HL-60 (cell line): ENCODE measurements around the gene WRNIP1.

Source experiments
- POLR2AphosphoS5 ChIP-seq: IDR thresholded peaks from 2 replicates; pipeline ENCODE4 v1.6.1; 2012; ENCODE audit warnings: low read depth
- SPI1 ChIP-seq: IDR thresholded peaks from 2 replicates; pipeline ENCODE4 v1.6.1; 2012; ENCODE audit warnings: low read depth, mild to moderate bottlenecking, borderline replicate concordance
- TF ChIP-seq, protein P1 (sequence below): IDR thresholded peaks from one replicate; pipeline ENCODE4 v1.5.1; 2011; ENCODE audit warnings: low read length, control low read depth, inconsistent platforms; ENCODE audit not compliant: insufficient read depth

GRCh38 chr6:2715737-2716136, 49.5 kb upstream of the WRNIP1 start:
- TF ChIP-seq SPI1, result no peak
- TF ChIP-seq, protein P1, sequence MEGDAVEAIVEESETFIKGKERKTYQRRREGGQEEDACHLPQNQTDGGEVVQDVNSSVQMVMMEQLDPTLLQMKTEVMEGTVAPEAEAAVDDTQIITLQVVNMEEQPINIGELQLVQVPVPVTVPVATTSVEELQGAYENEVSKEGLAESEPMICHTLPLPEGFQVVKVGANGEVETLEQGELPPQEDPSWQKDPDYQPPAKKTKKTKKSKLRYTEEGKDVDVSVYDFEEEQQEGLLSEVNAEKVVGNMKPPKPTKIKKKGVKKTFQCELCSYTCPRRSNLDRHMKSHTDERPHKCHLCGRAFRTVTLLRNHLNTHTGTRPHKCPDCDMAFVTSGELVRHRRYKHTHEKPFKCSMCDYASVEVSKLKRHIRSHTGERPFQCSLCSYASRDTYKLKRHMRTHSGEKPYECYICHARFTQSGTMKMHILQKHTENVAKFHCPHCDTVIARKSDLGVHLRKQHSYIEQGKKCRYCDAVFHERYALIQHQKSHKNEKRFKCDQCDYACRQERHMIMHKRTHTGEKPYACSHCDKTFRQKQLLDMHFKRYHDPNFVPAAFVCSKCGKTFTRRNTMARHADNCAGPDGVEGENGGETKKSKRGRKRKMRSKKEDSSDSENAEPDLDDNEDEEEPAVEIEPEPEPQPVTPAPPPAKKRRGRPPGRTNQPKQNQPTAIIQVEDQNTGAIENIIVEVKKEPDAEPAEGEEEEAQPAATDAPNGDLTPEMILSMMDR, result no peak
- TF ChIP-seq POLR2AphosphoS5, result no peak
